Neural cell (in vitro differentiated cells): ENCODE measurements around the gene STK24. TPM values are rescaled to one million over a fixed set of nuclear protein-coding genes. Genes with fewer than 3 reads are reported as not detected.
A peak's percentile ranks its signal among the peaks of the same experiment; 100 is the strongest.

Experiments used
- H2AFZ ChIP-seq: fragments of 200-600, 300-800 bp; sonication (generic), shearing (Covaris generic); 2 replicates; pipeline ENCODE4 v1.6.0; 2014; ENCODE audit warnings: low read depth, mild to moderate bottlenecking, antibody characterized with exemption, low read length, moderate library complexity
- H3F3A ChIP-seq: fragments of 200-600 bp; shearing (Covaris generic); 2 replicates; pipeline ENCODE4 v1.6.1; 2016; ENCODE audit warnings: mild to moderate bottlenecking, moderate library complexity, mixed read lengths, antibody characterized with exemption, low read length; ENCODE audit not compliant: insufficient read depth, poor library complexity, severe bottlenecking
- H3K27ac ChIP-seq: fragments of 200-600, 300-800 bp; sonication (generic), shearing (Covaris generic); 2 replicates; pipeline ENCODE4 v1.5.1; 2014; ENCODE audit warnings: mild to moderate bottlenecking, low read length, moderate library complexity
- H3K27me3 ChIP-seq: fragments of 300-800, 200-600 bp; sonication (generic), shearing (Covaris generic); 2 replicates; pipeline ENCODE4 v1.6.0; 2014; ENCODE audit warnings: mild to moderate bottlenecking, low read depth, low read length, moderate library complexity; ENCODE audit not compliant: insufficient read depth
- H3K36me3 ChIP-seq: fragments of 300-800, 200-600 bp; sonication (generic), shearing (Covaris generic); 2 replicates; pipeline ENCODE4 v1.5.1; 2014; ENCODE audit warnings: mild to moderate bottlenecking, antibody characterized with exemption, low read length, moderate library complexity; ENCODE audit not compliant: insufficient read depth
- H3K4me2 ChIP-seq: fragments of 300-800, 200-600 bp; sonication (generic), shearing (Covaris generic); 2 replicates; pipeline ENCODE4 v1.6.0; 2014; ENCODE audit warnings: mild to moderate bottlenecking, low read length
- H3K4me3 ChIP-seq: fragments of 300-800, 200-600 bp; sonication (generic), shearing (Covaris generic); 2 replicates; pipeline ENCODE4 v1.5.1; 2014; ENCODE audit warnings: mild to moderate bottlenecking, low read length, moderate library complexity
- H3K79me2 ChIP-seq: fragments of 200-600 bp; shearing (Covaris generic); replicated peaks from 2 replicates; pipeline ENCODE4 v1.6.0; 2014; ENCODE audit warnings: mild to moderate bottlenecking, low read length, moderate library complexity; ENCODE audit not compliant: insufficient read depth
- H3K9ac ChIP-seq: fragments of 300-800, 200-600 bp; sonication (generic), shearing (Covaris generic); 2 replicates; pipeline ENCODE4 v1.6.1; 2016; ENCODE audit warnings: mild to moderate bottlenecking, low read length, mixed read lengths
- H3K9me2 ChIP-seq: fragments of 200-600 bp; shearing (Covaris generic); 2 replicates; pipeline ENCODE4 v1.6.1; 2016; ENCODE audit warnings: mild to moderate bottlenecking, low read length, mixed read lengths; ENCODE audit not compliant: insufficient read depth
- H3K9me3 ChIP-seq: fragments of 200-600, 300-800 bp; sonication (generic), shearing (Covaris generic); 2 replicates; pipeline ENCODE4 v1.6.1; 2016; ENCODE audit warnings: mild to moderate bottlenecking, mixed run types, low read length, moderate library complexity, mixed read lengths
- H4K20me1 ChIP-seq: fragments of 200-600 bp; shearing (Covaris generic); 2 replicates; pipeline ENCODE4 v1.6.1; 2016; ENCODE audit warnings: mild to moderate bottlenecking, mixed run types; ENCODE audit not compliant: insufficient read depth
- CTCF ChIP-seq: fragments of 450-650 bp; IDR thresholded peaks from 2 replicates; pipeline ENCODE4 v1.5.1; 2014; ENCODE audit warnings: antibody characterized with exemption, mild to moderate bottlenecking, moderate library complexity; ENCODE audit not compliant: poor library complexity, severe bottlenecking
- EP300 ChIP-seq: fragments of 450-650 bp; conservative IDR thresholded peaks from 2 replicates; pipeline ENCODE4 v1.6.1; 2014; ENCODE audit warnings: antibody characterized with exemption, mild to moderate bottlenecking, moderate library complexity; ENCODE audit not compliant: poor library complexity, severe bottlenecking
- EZH2 ChIP-seq: fragments of 200-600, 300-800 bp; shearing (Covaris generic), sonication (generic); IDR thresholded peaks from 2 replicates; pipeline ENCODE4 v1.6.1; 2014; ENCODE audit warnings: antibody characterized with exemption, low read length, borderline replicate concordance, mild to moderate bottlenecking; ENCODE audit not compliant: insufficient read depth, poor library complexity, severe bottlenecking
- MXI1 ChIP-seq: fragments of 450-650 bp; conservative IDR thresholded peaks from 2 replicates; pipeline ENCODE4 v1.6.1; 2014; ENCODE audit warnings: antibody characterized with exemption, mild to moderate bottlenecking; ENCODE audit not compliant: poor library complexity, severe bottlenecking
- POLR2AphosphoS5 ChIP-seq: IDR thresholded peaks from 2 replicates; pipeline ENCODE4 v1.6.1; 2012
- RAD21 ChIP-seq: fragments of 450-650 bp; conservative IDR thresholded peaks from 2 replicates; pipeline ENCODE4 v1.6.1; 2014; ENCODE audit warnings: antibody characterized with exemption, mild to moderate bottlenecking, moderate library complexity
- REST ChIP-seq: IDR thresholded peaks from 2 replicates; pipeline ENCODE4 v1.6.1; 2012; ENCODE audit warnings: borderline replicate concordance
- SMC3 ChIP-seq: fragments of 450-650 bp; conservative IDR thresholded peaks from 2 replicates; pipeline ENCODE4 v1.6.1; 2014; ENCODE audit warnings: antibody characterized with exemption, mild to moderate bottlenecking, moderate library complexity; ENCODE audit not compliant: poor library complexity
- TAF1 ChIP-seq: IDR thresholded peaks from 2 replicates; pipeline ENCODE4 v1.6.1; 2012; ENCODE audit warnings: low read depth
- polyA minus RNA-seq: library from RNA; depleted of rRNA, polyadenylated mRNA; stranded (reverse); fragments of >200 nt; gene quantifications from 2 replicates; pipeline ENCODE4 v1.2.3, GENCODE V29; 2014
- polyA plus RNA-seq: library from polyadenylated mRNA; depleted of rRNA; stranded (reverse); fragments of >200 nt; gene quantifications from 2 replicates; pipeline ENCODE4 v1.2.3, GENCODE V29; 2014

STK24 gene
- polyA plus RNA-seq: 66.0 and 72.9 TPM in 2 replicates
- polyA minus RNA-seq: 41.9 and 60.8 TPM in 2 replicates

GRCh38 chr13:98576963-98577835 is at the start of gene STK24:
Gene STK24, minus strand, starts transcription at chr13:98577107. Its CDS starts 321 bp downstream, at chr13:98576786.
- peaks cover 6% of the 10 kb centered on the region for H3F3A ChIP-seq
- H4K20me1 ChIP-seq: no peaks in the 10 kb centered on the region
- no peaks in the 10 kb centered on the region for H3K9me3 ChIP-seq
- H3K79me2 ChIP-seq: peaks cover 38% of the 10 kb centered on the region
- no peaks in the 10 kb centered on the region for H3K36me3 ChIP-seq
- TF ChIP-seq REST: peak; percentile 54
- TF ChIP-seq TAF1: peak; percentile 28
- TF ChIP-seq POLR2AphosphoS5: peak; percentile 43
- TF ChIP-seq SMC3: no peak
- no peaks in the 10 kb centered on the region for H3K27me3 ChIP-seq
- H3K4me2 ChIP-seq: peak within 1 kb of the TSS; percentile 87
- H3K4me3 ChIP-seq: peak within 1 kb of the TSS; percentile 84
- peak within 1 kb of the TSS; percentile 49 for H3K27ac ChIP-seq
- H3K9me2 ChIP-seq: no peaks in the 10 kb centered on the region
- peak within 1 kb of the TSS; percentile 80 for H3K9ac ChIP-seq
- H2AFZ ChIP-seq: peak within 1 kb of the TSS; percentile 91

GRCh38 chr13:98626298-98626935 is 49.5 kb upstream of the STK24 start:
- Histone ChIP-seq H3F3A (no peaks in the 10 kb centered on the region), H3K9me3 (no peaks in the 10 kb centered on the region), H2AFZ (no peak overlapping the region)

More at GRCh38 chr13:98626298-98626935, 49.5 kb upstream of the STK24 start:
- H3K79me2 ChIP-seq: no peaks in the 10 kb centered on the region
- TF ChIP-seq EZH2 (no peak), CTCF (no peak), RAD21 (no peak), TAF1 (no peak), SMC3 (no peak), EP300 (no peak), REST (no peak), MXI1 (no peak), POLR2AphosphoS5 (no peak)
- H3K9me2 ChIP-seq: no peaks in the 10 kb centered on the region
- H3K9ac ChIP-seq: no peak overlapping the region
- H3K4me3 ChIP-seq: no peak overlapping the region
- no peaks in the 10 kb centered on the region for H3K27me3 ChIP-seq
- H3K36me3 ChIP-seq: no peaks in the 10 kb centered on the region
- no peak overlapping the region for H3K4me2 ChIP-seq
- H3K27ac ChIP-seq: no peak overlapping the region
- H4K20me1 ChIP-seq: no peaks in the 10 kb centered on the region
